Measurements from ENCODE around the gene CDK6.

The CDK6 gene

GRCh38 chr7:92658671-92659070 lies 177.7 kb downstream of the CDK6 start:
- peak overlapping the region; percentile 30 for H3K9ac ChIP-seq (ENCODE audit: low read depth, low read length, poor library complexity)

GRCh38 chr7:92657391-92657790 lies 179.0 kb downstream of the CDK6 start:
- Histone ChIP-seq H2AK5ac (ENCODE audit: low read depth, low read length) (no peak overlapping the region), H3K4me3 (ENCODE audit: low read length in 2 of 2) (no peak overlapping the region), H2BK120ac (ENCODE audit: low read depth, low read length) (no peak overlapping the region), H3K4me2 (ENCODE audit: insufficient read depth, low read length, poor library complexity, severe bottlenecking) (no peak overlapping the region), H4K8ac (ENCODE audit: low read depth, low read length) (no peak overlapping the region), H2BK12ac (ENCODE audit: low read length) (no peak overlapping the region), H3K4me1 (ENCODE audit: control insufficient read depth in 2 of 2, insufficient read depth in 1 of 2, low read depth in 1 of 2, low read length in 2 of 2) (no peaks in the 10 kb centered on the region), H3K27ac (replicated peaks; ENCODE audit: low read length) (no peak overlapping the region), H2AFZ (ENCODE audit: low read length) (no peak overlapping the region), H3K27me3 (ENCODE audit: control insufficient read depth in 3 of 3, insufficient read depth in 3 of 3, low read depth in 1 of 3, low read length in 3 of 3) (peaks cover 0 to 2% (median 0%) of the 10 kb centered on the region in 3 experiments), H3K4ac (ENCODE audit: low read length) (no peak overlapping the region), H2BK5ac (ENCODE audit: low read length) (no peak overlapping the region), H3K18ac (ENCODE audit: low read length) (no peak overlapping the region), H3K36me3 (replicated peaks in 1 of 2; ENCODE audit: control insufficient read depth in 2 of 2, insufficient read depth in 2 of 2, low read length in 2 of 2) (peaks cover 0 to 1% of the 10 kb centered on the region in 2 donors), H3K23ac (ENCODE audit: low read depth, low read length, poor library complexity) (no peak overlapping the region), H3K79me1 (ENCODE audit: low read depth, low read length) (no peaks in the 10 kb centered on the region), H2BK15ac (ENCODE audit: low read length) (no peak overlapping the region), H3K14ac (ENCODE audit: low read length) (no peak overlapping the region), H3K9ac (ENCODE audit: low read depth, low read length, poor library complexity) (no peak overlapping the region), H4K91ac (ENCODE audit: low read depth, low read length, poor library complexity) (no peak overlapping the region), H3K9me3 (replicated peaks in 1 of 2; ENCODE audit: control insufficient read depth in 2 of 2, insufficient read depth in 1 of 2, low read depth in 1 of 2, low read length in 2 of 2) (no peaks in the 10 kb centered on the region)
- DNase-seq (ENCODE audit: low spot score), result no peak
- WGBS, 2 donors (ENCODE audit: extremely low coverage in 2 of 2, insufficient read length in 2 of 2, insufficient replicate concordance in 1 of 2), result no CpG with 5 or more reads among the region's 1 CpG

More at GRCh38 chr7:92658671-92659070, 177.7 kb downstream of the CDK6 start:
- WGBS, 2 donors (ENCODE audit: extremely low coverage in 2 of 2, insufficient read length in 2 of 2, insufficient replicate concordance in 1 of 2), result no CpG with 5 or more reads among the region's 4 CpGs
- Histone ChIP-seq H2BK5ac (ENCODE audit: low read length) (no peak overlapping the region), H2BK12ac (ENCODE audit: low read length) (no peak overlapping the region), H3K9me3 (replicated peaks in 1 of 2; ENCODE audit: control insufficient read depth in 2 of 2, insufficient read depth in 1 of 2, low read depth in 1 of 2, low read length in 2 of 2) (no peaks in the 10 kb centered on the region), H3K4me2 (ENCODE audit: insufficient read depth, low read length, poor library complexity, severe bottlenecking) (no peak overlapping the region), H2AK5ac (ENCODE audit: low read depth, low read length) (no peak overlapping the region), H3K4ac (ENCODE audit: low read length) (no peak overlapping the region), H2BK120ac (ENCODE audit: low read depth, low read length) (no peak overlapping the region), H4K91ac (ENCODE audit: low read depth, low read length, poor library complexity) (no peak overlapping the region), H3K36me3 (replicated peaks in 1 of 2; ENCODE audit: control insufficient read depth in 2 of 2, insufficient read depth in 2 of 2, low read length in 2 of 2) (peaks cover 0 to 1% of the 10 kb centered on the region in 2 donors), H3K27me3 (ENCODE audit: control insufficient read depth in 3 of 3, insufficient read depth in 3 of 3, low read depth in 1 of 3, low read length in 3 of 3) (peaks cover 0 to 2% (median 0%) of the 10 kb centered on the region in 3 experiments), H3K4me1 (ENCODE audit: control insufficient read depth in 2 of 2, insufficient read depth in 1 of 2, low read depth in 1 of 2, low read length in 2 of 2) (no peaks in the 10 kb centered on the region), H3K23ac (ENCODE audit: low read depth, low read length, poor library complexity) (no peak overlapping the region), H3K27ac (replicated peaks; ENCODE audit: low read length) (no peak overlapping the region), H3K79me1 (ENCODE audit: low read depth, low read length) (no peaks in the 10 kb centered on the region), H2BK15ac (ENCODE audit: low read length) (no peak overlapping the region), H4K8ac (ENCODE audit: low read depth, low read length) (no peak overlapping the region), H3K4me3 (ENCODE audit: low read length in 2 of 2) (no peak overlapping the region), H2AFZ (ENCODE audit: low read length) (no peak overlapping the region), H3K18ac (ENCODE audit: low read length) (no peak overlapping the region), H3K14ac (ENCODE audit: low read length) (no peak overlapping the region)
- no peak for DNase-seq (ENCODE audit: low spot score)

GRCh38 chr7:92656121-92656520 lies 180.3 kb downstream of the CDK6 start:
- Histone ChIP-seq H3K23ac (ENCODE audit: low read depth, low read length, poor library complexity) (no peak overlapping the region), H3K4me2 (ENCODE audit: insufficient read depth, low read length, poor library complexity, severe bottlenecking) (no peak overlapping the region), H2BK5ac (ENCODE audit: low read length) (no peak overlapping the region), H2AFZ (ENCODE audit: low read length) (no peak overlapping the region), H3K4me1 (ENCODE audit: control insufficient read depth in 2 of 2, insufficient read depth in 1 of 2, low read depth in 1 of 2, low read length in 2 of 2) (no peaks in the 10 kb centered on the region), H3K27me3 (ENCODE audit: control insufficient read depth in 3 of 3, insufficient read depth in 3 of 3, low read depth in 1 of 3, low read length in 3 of 3) (peaks cover 0 to 2% (median 0%) of the 10 kb centered on the region in 3 experiments), H2AK5ac (ENCODE audit: low read depth, low read length) (no peak overlapping the region), H2BK12ac (ENCODE audit: low read length) (no peak overlapping the region), H4K91ac (ENCODE audit: low read depth, low read length, poor library complexity) (no peak overlapping the region), H2BK15ac (ENCODE audit: low read length) (no peak overlapping the region), H3K4me3 (ENCODE audit: low read length in 2 of 2) (no peak overlapping the region), H3K4ac (ENCODE audit: low read length) (no peak overlapping the region), H3K36me3 (replicated peaks in 1 of 2; ENCODE audit: control insufficient read depth in 2 of 2, insufficient read depth in 2 of 2, low read length in 2 of 2) (peaks cover 0 to 1% of the 10 kb centered on the region in 2 donors), H3K9me3 (replicated peaks in 1 of 2; ENCODE audit: control insufficient read depth in 2 of 2, insufficient read depth in 1 of 2, low read depth in 1 of 2, low read length in 2 of 2) (no peaks in the 10 kb centered on the region), H3K18ac (ENCODE audit: low read length) (no peak overlapping the region), H3K14ac (ENCODE audit: low read length) (no peak overlapping the region), H3K27ac (replicated peaks; ENCODE audit: low read length) (no peak overlapping the region), H4K8ac (ENCODE audit: low read depth, low read length) (no peak overlapping the region), H2BK120ac (ENCODE audit: low read depth, low read length) (no peak overlapping the region), H3K79me1 (ENCODE audit: low read depth, low read length) (no peaks in the 10 kb centered on the region), H3K9ac (ENCODE audit: low read depth, low read length, poor library complexity) (no peak overlapping the region)
- DNase-seq (ENCODE audit: low spot score), result no peak
- WGBS, 2 donors (ENCODE audit: extremely low coverage in 2 of 2, insufficient read length in 2 of 2, insufficient replicate concordance in 1 of 2), result no CpG with 5 or more reads among the region's 4 CpGs

- no peak overlapping the region for H2AFZ ChIP-seq (ENCODE audit: low read length)
- H3K9ac ChIP-seq (ENCODE audit: low read depth, low read length, poor library complexity), result no peak overlapping the region
- H4K91ac ChIP-seq (ENCODE audit: low read depth, low read length, poor library complexity), result no peak overlapping the region
- H2AK5ac ChIP-seq (ENCODE audit: low read depth, low read length), result no peak overlapping the region
- H2BK120ac ChIP-seq (ENCODE audit: low read depth, low read length), result no peak overlapping the region
- H3K4ac ChIP-seq (ENCODE audit: low read length), result no peak overlapping the region
- H3K23ac ChIP-seq (ENCODE audit: low read depth, low read length, poor library complexity), result no peak overlapping the region
- H4K8ac ChIP-seq (ENCODE audit: low read depth, low read length), result no peak overlapping the region
- H3K18ac ChIP-seq (ENCODE audit: low read length), result no peak overlapping the region
- no peak overlapping the region for H2BK5ac ChIP-seq (ENCODE audit: low read length)
- no peak for DNase-seq (ENCODE audit: low spot score)
- no peaks in the 10 kb centered on the region for H3K4me1 ChIP-seq (ENCODE audit: control insufficient read depth in 2 of 2, insufficient read depth in 1 of 2, low read depth in 1 of 2, low read length in 2 of 2)
- no peak overlapping the region for H3K4me2 ChIP-seq (ENCODE audit: insufficient read depth, low read length, poor library complexity, severe bottlenecking)
- no CpG with 5 or more reads among the region's 1 CpG for WGBS, 2 donors (ENCODE audit: extremely low coverage in 2 of 2, insufficient read length in 2 of 2, insufficient replicate concordance in 1 of 2)
- no peak overlapping the region for H2BK15ac ChIP-seq (ENCODE audit: low read length)
- no peaks in the 10 kb centered on the region for H3K9me3 ChIP-seq (replicated peaks in 1 of 2; ENCODE audit: control insufficient read depth in 2 of 2, insufficient read depth in 1 of 2, low read depth in 1 of 2, low read length in 2 of 2)
- H3K36me3 ChIP-seq (replicated peaks in 1 of 2; ENCODE audit: control insufficient read depth in 2 of 2, insufficient read depth in 2 of 2, low read length in 2 of 2), result peaks cover 0 to 1% of the 10 kb centered on the region in 2 donors
- H3K27me3 ChIP-seq (ENCODE audit: control insufficient read depth in 3 of 3, insufficient read depth in 3 of 3, low read depth in 1 of 3, low read length in 3 of 3), result peaks cover 0 to 2% (median 0%) of the 10 kb centered on the region in 3 experiments
- H3K4me3 ChIP-seq (ENCODE audit: low read length in 2 of 2), result no peak overlapping the region
- H3K79me1 ChIP-seq (ENCODE audit: low read depth, low read length), result no peaks in the 10 kb centered on the region
- H3K14ac ChIP-seq (ENCODE audit: low read length), result no peak overlapping the region
- H2BK12ac ChIP-seq (ENCODE audit: low read length), result no peak overlapping the region
- H3K27ac ChIP-seq (replicated peaks; ENCODE audit: low read length), result no peak overlapping the region
Measured at GRCh38 chr7:92655346-92655884, 181.0 kb downstream of the CDK6 start.

Measured in neuronal stem cell (in vitro differentiated cells).